ENCODE results near the gene PRPS1.

GRCh38 chrX:107654872-107655761 is 26.8 kb downstream of the PRPS1 start:
- TF ChIP-seq EP300 (IDR thresholded peaks at IDR 0.05) = no peak
- peak; percentile 43 to 66 (median 58) for TF ChIP-seq CTCF (IDR thresholded peaks at IDR 0.05)
- no peak for TF ChIP-seq POLR2A (IDR thresholded peaks at IDR 0.05)

All from sigmoid colon (tissue), 4 donors.